IPS-18c (cell line): ENCODE measurements around the gene NLRP11.
"Not testable (repeated sequence)": the region's sequence is repeated elsewhere in the genome, so short reads cannot be mapped to it uniquely, and the experiment has no call there.

Experiments
- H3K4me3 ChIP-seq: 2 replicates; pipeline ENCODE4 v1.7.0; 2013; ENCODE audit warnings: low read depth, mild to moderate bottlenecking, low read length, moderate library complexity; ENCODE audit not compliant: insufficient read depth
- H3K9me3 ChIP-seq: one replicate; pipeline ENCODE4 v1.6.1; 2013; ENCODE audit warnings: mild to moderate bottlenecking, low read length, moderate library complexity; ENCODE audit not compliant: control insufficient read depth, insufficient read depth

The NLRP11 gene

DNA sequence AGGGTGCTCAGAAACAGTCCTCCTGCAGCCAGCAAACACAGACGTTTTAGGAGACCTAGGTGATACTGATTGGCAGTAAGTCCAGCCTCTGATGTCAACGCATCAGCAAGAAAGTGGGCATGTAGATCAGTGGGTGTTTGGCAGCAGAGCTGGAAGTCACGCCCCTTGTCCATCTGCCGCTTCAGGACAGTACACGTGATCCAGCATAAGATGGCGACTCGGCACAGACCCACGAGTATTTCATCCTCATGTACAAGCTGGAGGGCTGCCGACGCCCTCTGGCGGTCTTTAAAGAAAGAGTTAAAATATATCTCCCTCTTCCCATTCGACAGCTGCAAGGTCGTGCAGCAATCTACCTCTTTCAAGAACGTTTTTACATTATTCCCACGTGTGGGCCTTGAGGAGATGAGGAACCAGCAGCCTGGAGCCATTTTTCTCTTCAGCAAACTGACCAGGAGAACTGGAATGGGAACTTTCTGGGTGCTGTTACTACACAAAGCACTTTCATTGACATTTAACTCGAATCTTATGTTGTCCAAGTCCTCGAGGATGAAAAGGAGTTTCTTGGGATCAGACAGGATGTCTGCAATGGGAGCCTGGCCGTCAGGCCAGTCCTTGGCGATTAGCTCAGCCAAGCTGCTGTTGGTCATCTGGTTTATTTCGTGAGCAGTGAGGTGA lies 22.3 kb downstream of the NLRP11 start:
- no peak overlapping the region for H3K4me3 ChIP-seq
- H3K9me3 ChIP-seq = peaks cover 11% of the 10 kb centered on the region

DNA sequence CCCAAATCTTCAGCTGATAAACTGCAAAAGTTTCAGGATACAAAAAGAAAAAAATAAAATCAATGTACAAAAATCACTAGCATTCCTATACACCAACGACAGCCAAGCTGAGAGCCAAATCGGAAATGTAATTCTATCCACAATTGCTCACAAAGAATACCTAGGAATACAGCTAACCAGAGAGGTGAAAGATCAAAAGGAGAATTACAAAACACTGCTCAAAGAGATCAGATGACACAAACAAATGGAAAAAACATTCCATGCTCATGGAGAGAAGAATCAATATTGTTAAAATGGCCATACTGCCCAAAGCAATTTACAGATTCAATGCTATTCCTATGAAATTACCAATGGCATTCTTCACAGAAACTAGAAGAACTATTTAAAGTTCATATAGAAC lies 29.5 kb downstream of the NLRP11 start:
- peaks cover 17% of the 10 kb centered on the region for H3K9me3 ChIP-seq
- H3K4me3 ChIP-seq = no peak overlapping the region

DNA sequence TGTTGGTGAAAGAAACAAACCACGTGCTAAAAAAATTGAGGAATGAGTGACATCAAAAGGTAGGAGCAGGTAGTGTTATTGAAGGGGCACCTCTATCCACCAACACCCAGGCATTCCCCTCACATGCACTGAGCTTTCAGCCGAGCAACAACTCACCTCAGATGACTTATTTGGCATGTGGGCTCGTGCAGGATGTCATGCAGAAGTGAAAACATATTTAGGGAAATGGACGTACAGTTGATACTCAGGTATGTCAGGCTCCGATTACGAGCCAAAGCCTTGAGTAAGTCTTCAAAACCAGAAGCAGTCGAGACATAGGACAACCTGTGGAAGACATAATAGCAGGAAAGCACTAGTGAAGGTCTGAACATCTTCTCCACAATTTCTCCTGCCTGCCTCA lies 30.4 kb downstream of the NLRP11 start:
- Histone ChIP-seq H3K4me3 (no peak overlapping the region), H3K9me3 (peaks cover 12% of the 10 kb centered on the region)

- H3K4me3 ChIP-seq = no peak overlapping the region
- peaks cover 19% of the 10 kb centered on the region for H3K9me3 ChIP-seq
Observed at GRCh38 chr19:55795021-55795420, 36.8 kb downstream of the NLRP11 start.

DNA sequence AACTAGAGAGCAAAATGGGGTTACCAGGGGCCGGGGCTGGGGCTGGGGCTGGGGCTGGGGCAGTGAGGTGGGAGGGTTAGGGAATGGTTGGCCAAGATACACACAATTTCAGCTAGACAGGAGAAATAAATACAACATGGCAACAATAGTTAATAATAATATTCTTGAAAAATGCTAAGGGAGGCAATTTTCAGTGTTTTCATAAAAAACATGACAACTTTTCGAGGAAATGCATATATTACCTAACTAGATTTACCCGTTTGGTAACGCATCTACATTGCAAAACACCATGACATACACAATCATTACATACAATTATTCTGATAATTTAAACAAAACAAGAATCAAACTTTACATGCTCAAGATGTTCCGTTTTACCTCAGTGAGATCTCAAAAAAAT lies 50.7 kb downstream of the NLRP11 start:
- no peak overlapping the region for H3K4me3 ChIP-seq

GRCh38 chr19:55778331-55778730 lies 53.5 kb downstream of the NLRP11 start:
- Histone ChIP-seq H3K4me3 (no peak overlapping the region), H3K9me3 (peaks cover 7% of the 10 kb centered on the region)

More for the DNA sequence above, 50.7 kb downstream of the NLRP11 start:
- peaks cover 7% of the 10 kb centered on the region for H3K9me3 ChIP-seq

DNA sequence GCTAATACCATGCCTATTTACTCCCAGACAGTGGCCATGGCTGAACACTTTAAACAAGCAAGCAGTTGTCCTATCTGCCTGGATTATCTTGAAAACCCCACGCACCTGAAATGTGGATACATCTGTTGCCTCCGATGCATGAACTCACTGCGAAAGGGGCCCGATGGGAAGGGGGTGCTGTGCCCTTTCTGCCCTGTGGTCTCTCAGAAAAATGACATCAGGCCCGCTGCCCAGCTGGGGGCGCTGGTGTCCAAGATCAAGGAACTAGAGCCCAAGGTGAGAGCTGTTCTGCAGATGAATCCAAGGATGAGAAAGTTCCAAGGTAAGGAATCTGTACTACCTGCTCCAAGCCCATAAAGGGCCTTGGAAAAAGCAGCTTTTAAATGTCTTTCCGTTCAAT lies 54.3 kb downstream of the NLRP11 start:
- H3K9me3 ChIP-seq = peaks cover 7% of the 10 kb centered on the region
- H3K4me3 ChIP-seq = no peak overlapping the region

DNA sequence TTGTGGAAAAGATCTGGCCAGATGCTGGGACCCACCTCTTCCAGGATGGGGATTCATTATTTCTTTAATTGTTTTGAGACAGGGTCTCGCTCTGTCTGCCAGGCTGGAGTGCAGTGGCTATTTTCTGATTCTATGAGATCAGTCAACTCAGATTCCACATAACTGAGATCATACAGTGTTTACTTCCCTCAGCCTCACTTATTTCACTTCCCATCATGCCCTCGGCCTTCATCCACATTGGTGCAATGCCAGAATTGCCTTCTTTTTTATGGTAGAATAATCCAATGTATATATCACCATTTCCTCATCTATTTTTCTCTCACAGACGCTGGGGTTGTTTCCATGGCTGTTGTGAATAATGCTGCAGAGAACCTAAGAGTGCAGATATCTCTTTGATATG lies 62.2 kb downstream of the NLRP11 start:
- not testable (repeated sequence) for H3K4me3 ChIP-seq

DNA sequence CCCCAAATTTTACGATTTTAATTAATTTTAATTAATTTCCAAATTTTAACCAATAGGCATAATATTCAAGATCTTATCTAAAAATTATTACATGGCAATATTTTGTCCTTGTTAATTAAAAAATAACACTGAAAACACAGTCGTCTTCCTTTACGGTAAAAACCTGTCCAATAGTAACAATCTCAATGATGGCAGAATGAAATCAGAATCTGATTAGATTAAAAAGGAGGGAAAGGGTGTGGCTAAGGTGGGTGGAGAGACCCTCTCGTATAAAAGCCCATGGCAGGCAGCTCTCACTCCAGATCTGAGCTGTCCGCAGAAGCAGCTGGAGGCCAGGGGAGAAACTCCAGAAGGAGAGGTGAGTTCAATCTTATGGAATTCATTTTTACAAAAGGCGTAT lies 63.0 kb downstream of the NLRP11 start, which contains the start of gene RFPL4AL1:
RFPL4AL1 (plus strand) TSS at position 301 of the 400 bp plus-strand sequence. CDS start 2,687 bp downstream, outside the sequence.
- H3K4me3 ChIP-seq, H3K9me3 ChIP-seq: not testable (repeated sequence)

More for the DNA sequence above, 62.2 kb downstream of the NLRP11 start:
- H3K9me3 ChIP-seq = not testable (repeated sequence)

DNA sequence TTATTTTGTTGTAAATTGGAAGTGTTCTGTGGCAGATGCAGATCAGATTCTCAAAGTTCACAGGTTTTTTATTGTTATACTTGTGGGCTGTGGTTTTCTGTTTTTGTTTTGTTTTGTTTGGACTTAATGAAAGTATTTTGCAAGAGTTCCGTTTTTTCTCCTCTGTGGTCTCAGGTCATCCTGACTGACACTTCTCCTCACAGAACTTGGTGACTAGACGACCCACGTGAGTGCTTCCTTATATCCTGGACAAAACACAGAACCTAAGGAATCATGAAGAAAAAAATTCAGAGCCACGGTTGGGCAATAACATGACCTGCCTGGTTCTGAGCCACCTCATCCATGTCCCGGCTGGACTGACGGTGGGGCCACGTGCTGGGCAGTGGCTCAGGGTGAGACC lies 65.3 kb downstream of the NLRP11 start:
- H3K4me3 ChIP-seq = no peak overlapping the region
- peaks cover 4% of the 10 kb centered on the region for H3K9me3 ChIP-seq

DNA sequence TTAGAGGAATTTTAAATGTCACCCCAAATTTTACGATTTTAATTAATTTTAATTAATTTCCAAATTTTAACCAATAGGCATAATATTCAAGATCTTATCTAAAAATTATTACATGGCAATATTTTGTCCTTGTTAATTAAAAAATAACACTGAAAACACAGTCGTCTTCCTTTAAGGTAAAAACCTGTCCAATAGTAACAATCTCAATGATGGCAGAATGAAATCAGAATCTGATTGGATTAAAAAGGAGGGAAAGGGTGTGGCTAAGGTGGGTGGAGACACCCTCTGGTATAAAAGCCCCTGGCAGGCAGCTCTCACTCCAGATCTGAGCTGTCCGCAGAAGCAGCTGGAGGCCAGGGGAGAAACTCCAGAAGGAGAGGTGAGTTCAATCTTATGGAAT lies 73.0 kb downstream of the NLRP11 start, which contains the start of gene RFPL4A:
RFPL4A (plus strand) TSS at position 301 of the 400 bp plus-strand sequence. CDS start 2,704 bp downstream, outside the sequence.
- H3K4me3 ChIP-seq, H3K9me3 ChIP-seq: not testable (repeated sequence)

DNA sequence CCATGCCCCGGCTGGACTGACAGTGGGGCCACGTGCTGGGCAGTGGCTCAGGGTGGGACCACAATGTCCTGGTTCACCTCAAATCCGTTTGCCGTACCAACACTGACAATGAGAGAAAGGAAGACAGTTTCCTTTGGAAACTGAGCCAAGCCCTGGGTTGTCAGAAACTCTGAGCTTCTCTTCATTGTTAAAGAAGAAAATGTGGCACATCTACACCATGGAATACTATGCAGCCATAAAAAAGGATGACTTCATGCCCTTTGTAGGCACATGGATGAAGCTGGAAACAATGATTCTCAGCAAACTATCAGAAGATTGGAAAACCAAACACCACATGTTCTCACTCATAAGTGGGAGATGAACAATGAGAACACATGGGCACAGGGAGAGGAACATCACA lies 75.0 kb downstream of the NLRP11 start:
- H3K9me3 ChIP-seq, H3K4me3 ChIP-seq: not testable (repeated sequence)

DNA sequence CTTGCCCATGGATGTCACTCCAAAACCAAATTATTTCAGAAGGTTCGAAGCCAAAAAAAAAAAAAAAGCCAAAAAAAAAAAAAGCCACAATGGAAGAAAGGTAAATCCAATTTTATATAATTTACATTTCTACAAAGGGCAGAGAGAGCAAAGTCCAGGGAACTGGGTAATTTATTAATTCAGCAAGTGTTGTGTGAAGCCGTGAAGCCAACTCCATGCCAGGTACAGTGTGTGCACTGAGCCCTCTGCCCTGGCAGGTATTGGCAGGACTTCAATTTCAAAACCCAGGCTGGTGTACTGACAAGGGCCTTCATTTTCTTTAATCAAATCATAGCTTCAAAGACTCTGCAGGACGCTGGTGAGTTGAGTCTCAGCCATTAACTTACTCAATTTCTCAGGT lies 78.4 kb downstream of the NLRP11 start:
- H3K4me3 ChIP-seq = no peak overlapping the region
- peaks cover 17% of the 10 kb centered on the region for H3K9me3 ChIP-seq

DNA sequence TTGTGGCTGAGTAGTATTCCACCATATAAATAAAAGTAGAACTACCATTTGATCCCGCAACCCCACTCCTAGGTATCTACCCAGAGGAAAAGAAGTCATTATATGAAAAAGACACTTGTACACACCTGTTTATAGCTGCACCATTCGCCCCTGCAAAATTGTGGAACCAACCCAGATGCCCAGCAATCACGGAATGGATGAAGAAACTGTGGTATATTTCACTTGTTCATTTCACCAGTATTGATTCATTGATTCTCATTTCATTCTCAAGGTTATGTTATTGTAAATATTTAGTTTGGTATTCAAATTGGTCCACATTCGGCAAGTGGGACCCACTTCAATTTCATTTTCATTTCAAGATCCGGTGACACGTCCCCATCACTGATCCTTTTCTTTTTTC lies 81.1 kb downstream of the NLRP11 start:
- Histone ChIP-seq H3K4me3 (no peak overlapping the region), H3K9me3 (peaks cover 16% of the 10 kb centered on the region)

GRCh38 chr19:55738302-55738701 lies 93.5 kb downstream of the NLRP11 start, which contains the start of gene NLRP9:
TSS of gene NLRP9 (minus strand) at chr19:55738402. CDS start at chr19:55738374, 28 bp downstream.
- Histone ChIP-seq H3K4me3 (no peak within 1 kb of the TSS), H3K9me3 (peaks cover 9% of the 10 kb centered on the region)
